Stimulated activated naive CD4-positive, alpha-beta T cell treated with Interleukin-2 at 50 U/mL for 16 hours (primary cell): Measurements from ENCODE around the gene OR4C11.

Experiments used
- DNase-seq: peaks from one replicate; lab custom pipeline; 2025; lab: John Stamatoyannopoulos, UW

OR4C11 gene, protein sequence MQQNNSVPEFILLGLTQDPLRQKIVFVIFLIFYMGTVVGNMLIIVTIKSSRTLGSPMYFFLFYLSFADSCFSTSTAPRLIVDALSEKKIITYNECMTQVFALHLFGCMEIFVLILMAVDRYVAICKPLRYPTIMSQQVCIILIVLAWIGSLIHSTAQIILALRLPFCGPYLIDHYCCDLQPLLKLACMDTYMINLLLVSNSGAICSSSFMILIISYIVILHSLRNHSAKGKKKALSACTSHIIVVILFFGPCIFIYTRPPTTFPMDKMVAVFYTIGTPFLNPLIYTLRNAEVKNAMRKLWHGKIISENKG

DNA sequence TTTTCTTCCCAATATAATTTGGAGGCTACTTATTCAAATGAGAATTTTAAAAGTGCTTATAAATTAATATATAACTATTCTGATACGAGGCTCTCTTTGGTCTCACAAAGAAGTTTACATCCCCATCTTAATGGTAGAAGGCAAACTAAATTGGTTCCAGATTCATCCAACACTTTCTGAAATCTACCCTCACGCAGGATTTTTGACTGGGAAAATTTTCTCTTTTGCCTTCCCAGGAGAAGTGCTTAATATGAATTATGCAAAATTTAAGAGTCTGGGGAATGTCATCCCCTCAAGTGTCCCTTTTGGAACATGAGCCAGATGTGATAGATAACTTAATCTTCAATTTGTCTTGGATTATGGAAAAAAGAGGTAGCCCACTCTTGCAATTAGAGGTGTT, at the start of gene OR4C11:
Gene OR4C11 (minus strand): TSS at position 101 of the 400 bp plus-strand sequence. CDS start 3,272 bp downstream, outside the sequence.
- DNase-seq, result no peak

DNA sequence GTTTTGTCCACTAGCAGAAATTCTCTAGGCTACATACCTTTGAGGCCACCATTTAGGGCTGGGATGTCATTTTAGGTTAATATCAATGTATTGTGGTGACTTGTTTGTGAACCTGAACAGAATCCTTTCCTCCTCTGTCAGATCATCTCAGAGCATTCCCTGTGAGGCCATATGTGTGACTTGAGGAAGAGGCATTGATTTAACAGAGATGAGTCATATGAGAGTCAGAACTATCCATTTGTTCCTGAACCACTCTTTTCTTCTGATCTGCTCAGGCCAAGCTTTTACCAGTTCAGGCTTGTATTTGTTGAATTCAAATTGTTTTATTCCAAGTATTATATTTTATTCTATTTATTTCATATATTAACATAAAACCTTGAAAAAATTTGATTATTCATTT, 47.7 kb upstream of the OR4C11 start:
- no peak for DNase-seq

DNA sequence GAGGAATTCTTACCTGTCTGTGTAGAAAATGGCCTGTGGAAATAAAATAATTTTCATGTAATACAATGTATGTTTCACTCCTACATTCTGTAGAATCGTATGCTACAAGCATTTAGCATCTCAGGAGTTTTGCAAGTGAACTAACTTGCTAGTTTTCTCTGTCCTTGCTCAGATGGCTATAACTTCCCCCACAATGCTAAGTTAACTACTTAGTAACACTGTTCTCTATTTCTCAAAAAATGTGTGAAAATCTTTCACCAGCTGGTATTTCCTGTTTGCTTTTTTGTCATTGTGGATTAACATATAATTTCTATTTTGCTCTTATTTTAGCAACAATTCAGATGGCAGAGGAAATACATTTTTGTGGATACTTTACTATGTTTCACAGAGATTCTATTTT, 45.1 kb upstream of the OR4C11 start:
- no peak for DNase-seq

DNA sequence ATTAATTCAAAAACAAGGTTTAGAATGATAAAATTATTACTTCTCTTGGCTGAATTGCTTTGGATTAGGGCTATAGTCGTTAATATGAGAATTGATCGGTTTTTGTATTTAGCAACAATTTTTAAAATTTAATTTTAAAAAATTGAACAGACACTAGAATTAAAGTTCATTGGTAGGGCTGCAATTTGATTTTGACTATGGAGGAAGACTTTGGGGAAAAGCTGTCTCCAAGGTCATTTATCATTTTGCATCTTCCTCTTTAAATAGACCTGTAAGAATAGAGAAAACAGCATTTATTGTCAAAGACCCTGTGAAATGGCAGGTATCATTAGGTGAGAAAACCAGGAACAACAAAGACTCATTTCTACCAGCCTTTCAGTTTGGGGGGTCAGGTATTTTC, 40.6 kb upstream of the OR4C11 start, which contains the start of gene OR4S2:
Gene OR4S2 (plus strand): TSS at position 301 of the 400 bp plus-strand sequence. CDS start 2,577 bp downstream, outside the sequence.
- no peak for DNase-seq

DNA sequence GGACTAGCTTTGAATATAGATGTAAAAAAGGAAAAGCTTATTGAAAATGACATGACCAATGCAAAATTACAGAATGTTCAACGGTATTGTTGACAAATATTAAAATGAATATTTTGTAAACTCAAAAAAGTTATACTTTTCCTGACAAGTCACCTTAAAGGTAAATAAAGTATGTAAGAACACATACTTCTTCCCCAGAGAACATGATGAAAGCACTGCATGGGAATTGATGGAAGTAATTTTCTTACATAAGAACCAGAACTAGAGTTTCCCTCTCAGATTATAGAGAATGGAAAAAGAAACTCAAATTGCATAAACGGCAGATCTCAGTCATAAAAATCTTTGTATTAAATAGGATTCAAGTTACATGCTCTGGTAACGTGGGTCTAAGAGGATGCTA, 27.4 kb upstream of the OR4C11 start, which contains the start of gene OR4P4:
Gene OR4P4 (plus strand): TSS at position 301 of the 400 bp plus-strand sequence.
- no peak for DNase-seq

DNA sequence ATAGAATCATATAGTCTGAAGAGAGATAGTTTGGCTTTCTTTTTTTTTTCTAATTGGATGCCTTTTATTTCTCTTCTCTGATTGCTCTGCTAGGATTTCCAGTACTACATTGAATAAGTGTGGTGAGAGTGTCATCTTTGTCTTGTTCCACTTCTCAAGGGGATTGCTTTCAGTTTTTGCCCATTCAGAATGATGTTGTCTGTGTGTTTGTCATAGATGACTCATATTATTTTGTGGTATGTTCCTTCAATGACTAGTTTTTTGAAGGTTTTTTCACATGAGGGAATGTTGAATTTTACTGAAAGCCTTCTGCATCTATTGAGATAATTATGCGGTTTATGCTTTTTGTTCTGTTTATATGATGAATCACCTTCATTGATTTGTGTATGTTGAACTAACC, 17.1 kb upstream of the OR4C11 start:
- no peak for DNase-seq

DNA sequence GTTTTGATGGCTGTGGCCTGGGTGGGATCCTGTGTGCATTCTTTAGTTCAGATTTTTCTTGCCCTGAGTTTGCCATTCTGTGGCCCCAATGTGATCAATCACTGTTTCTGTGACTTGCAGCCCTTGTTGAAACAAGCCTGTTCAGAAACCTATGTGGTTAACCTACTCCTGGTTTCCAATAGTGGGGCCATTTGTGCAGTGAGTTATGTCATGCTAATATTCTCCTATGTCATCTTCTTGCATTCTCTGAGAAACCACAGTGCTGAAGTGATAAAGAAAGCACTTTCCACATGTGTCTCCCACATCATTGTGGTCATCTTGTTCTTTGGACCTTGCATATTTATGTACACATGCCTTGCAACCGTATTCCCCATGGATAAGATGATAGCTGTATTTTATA, 34.9 kb downstream of the OR4C11 start:
- DNase-seq, result no peak

DNA sequence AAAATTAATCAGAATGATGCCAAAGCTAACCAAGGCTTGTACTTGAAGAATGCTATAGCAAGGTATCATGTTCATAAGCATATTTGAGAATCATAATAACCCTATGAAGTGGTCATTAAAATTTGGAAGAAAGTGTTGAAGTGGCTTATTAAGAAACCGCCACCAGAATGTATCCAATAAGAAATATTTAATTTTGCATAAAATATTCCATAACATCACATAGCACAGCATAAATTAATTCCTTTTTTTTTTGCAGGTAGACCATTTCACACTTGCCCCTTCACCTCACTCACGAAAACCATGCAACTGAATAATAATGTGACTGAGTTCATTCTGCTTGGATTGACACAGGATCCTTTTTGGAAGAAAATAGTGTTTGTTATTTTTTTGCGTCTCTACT, 35.6 kb downstream of the OR4C11 start, which contains the start of gene OR4C16:
Gene OR4C16 (plus strand): TSS at position 301 of the 400 bp plus-strand sequence. CDS start 0 bp downstream, at position 301.
- no peak for DNase-seq

DNA sequence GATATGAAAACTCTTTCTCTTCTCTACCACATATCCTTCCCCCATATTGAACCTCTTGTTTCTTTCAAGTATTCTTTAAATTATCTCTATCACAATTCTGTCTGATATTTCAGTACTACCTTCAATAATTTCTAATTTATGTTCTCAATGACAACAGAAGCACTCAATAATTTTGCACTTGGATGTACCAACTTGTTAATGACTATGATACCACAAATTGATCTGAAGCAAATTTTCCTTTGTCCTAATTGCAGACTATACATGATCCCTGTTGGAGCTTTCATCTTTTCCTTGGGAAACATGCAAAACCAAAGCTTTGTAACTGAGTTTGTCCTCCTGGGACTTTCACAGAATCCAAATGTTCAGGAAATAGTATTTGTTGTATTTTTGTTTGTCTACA, 53.3 kb downstream of the OR4C11 start, which contains the start of gene OR4C15:
Gene OR4C15 (plus strand): TSS at position 301 of the 400 bp plus-strand sequence. CDS start 0 bp downstream, at position 301.
- DNase-seq, result no peak
